ENCODE results near the gene ZSWIM3.

The ZSWIM3 gene

GRCh38 chr20:45909817-45910669, 52.6 kb downstream of the ZSWIM3 start:
- no peak for DNase-seq (ENCODE audit: low spot score)

GRCh38 chr20:45910670-45911485, 53.5 kb downstream of the ZSWIM3 start:
- peak; percentile 85 for DNase-seq (ENCODE audit: low spot score)

GRCh38 chr20:45911486-45912343, 54.3 kb downstream of the ZSWIM3 start, which contains the start of gene PLTP:
Gene PLTP (minus strand): TSS chr20:45912155. CDS start chr20:45911452, 703 bp downstream.
- peak; percentile 14 for DNase-seq (ENCODE audit: low spot score)

- DNase-seq (ENCODE audit: low spot score): no peak
Observed at GRCh38 chr20:45912344-45912682, 54.9 kb downstream of the ZSWIM3 start.

- DNase-seq (ENCODE audit: low spot score): no peak
Observed at GRCh38 chr20:45913116-45913515, 55.7 kb downstream of the ZSWIM3 start.

- DNase-seq (ENCODE audit: low spot score): no peak
Observed at GRCh38 chr20:45917790-45918141, 60.4 kb downstream of the ZSWIM3 start.

GRCh38 chr20:45918182-45918737, 60.8 kb downstream of the ZSWIM3 start:
- no peak for DNase-seq (ENCODE audit: low spot score)

GRCh38 chr20:45918779-45919537, 61.5 kb downstream of the ZSWIM3 start:
- DNase-seq (ENCODE audit: low spot score): no peak

GRCh38 chr20:45919542-45920399, 62.4 kb downstream of the ZSWIM3 start:
- DNase-seq (ENCODE audit: low spot score): no peak

GRCh38 chr20:45920462-45921336, 63.3 kb downstream of the ZSWIM3 start:
- no peak for DNase-seq (ENCODE audit: low spot score)

GRCh38 chr20:45921337-45922189, 64.1 kb downstream of the ZSWIM3 start:
- DNase-seq (ENCODE audit: low spot score): no peak

GRCh38 chr20:45924391-45925261, 67.2 kb downstream of the ZSWIM3 start:
- no peak for DNase-seq (ENCODE audit: low spot score)

- DNase-seq (ENCODE audit: low spot score): no peak
Observed at GRCh38 chr20:45925821-45926506, 68.5 kb downstream of the ZSWIM3 start.

GRCh38 chr20:45926731-45927070, 69.3 kb downstream of the ZSWIM3 start:
- no peak for DNase-seq (ENCODE audit: low spot score)

GRCh38 chr20:45927071-45927878, 69.9 kb downstream of the ZSWIM3 start:
- no peak for DNase-seq (ENCODE audit: low spot score)

Data from CD4-positive, alpha-beta T cell treated with Interleukin-6 at 100 ng/mL for 8 hours (primary cell).